Fibroblast of lung (primary cell): ENCODE measurements around the gene GBA2.

ENCODE experiments used
- EZH2 ChIP-seq: IDR thresholded peaks from 2 replicates; pipeline ENCODE4 v1.5.1; 2012; ENCODE audit warnings: low read length, control low read depth, mild to moderate bottlenecking; ENCODE audit errors: missing control alignments
- TF ChIP-seq, protein P1 (sequence below), 2 donors: IDR thresholded peaks in 1 of 2; conservative IDR thresholded peaks in 1 of 2; 1 replicate in 1 of 2; 2 replicates in 1 of 2; pipeline ENCODE4 v1.5.1; 2011 to 2012; ENCODE audit warnings: low read length in 2 of 2, control low read depth in 1 of 2, inconsistent platforms in 1 of 2, low read depth in 1 of 2, mild to moderate bottlenecking in 1 of 2

DNA sequence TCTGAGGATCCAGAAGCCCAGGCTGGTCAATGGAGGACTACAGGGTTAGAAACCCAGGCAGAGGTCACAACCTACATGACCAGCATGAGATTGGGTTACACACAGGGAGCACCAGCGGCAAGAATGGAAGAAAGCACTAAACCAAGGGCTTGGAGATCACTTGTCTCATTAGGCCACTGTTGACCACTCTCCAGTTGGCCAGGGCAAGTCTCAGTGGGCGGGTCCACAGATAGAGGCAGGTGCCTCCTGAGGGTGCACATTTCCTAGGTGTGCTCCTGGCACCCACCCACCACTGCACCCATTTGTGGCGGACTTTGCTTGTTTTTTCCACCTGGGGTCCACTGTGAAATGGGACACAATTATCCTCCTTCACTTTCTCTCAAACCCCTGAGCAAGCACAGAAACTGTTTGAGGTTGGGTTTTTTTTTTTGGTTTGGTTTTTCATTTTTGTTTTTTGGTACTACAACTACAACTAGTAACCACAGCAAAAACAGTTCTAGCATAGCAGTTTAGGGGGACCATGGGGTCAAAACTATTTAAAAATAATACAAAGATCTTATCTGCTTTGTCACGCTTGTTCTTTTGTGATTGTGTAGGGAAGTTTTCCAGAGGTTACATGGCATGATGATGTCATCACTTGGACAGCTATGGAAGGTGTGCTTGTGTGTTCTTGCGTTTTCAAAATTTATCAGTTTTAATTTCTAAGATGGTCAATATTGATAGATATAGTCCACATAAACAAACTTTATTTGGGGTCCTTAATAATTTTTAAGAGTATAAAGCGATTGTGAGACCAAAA is 48.5 kb upstream of the GBA2 start:
- no peak for TF ChIP-seq EZH2
- TF ChIP-seq, protein P1, sequence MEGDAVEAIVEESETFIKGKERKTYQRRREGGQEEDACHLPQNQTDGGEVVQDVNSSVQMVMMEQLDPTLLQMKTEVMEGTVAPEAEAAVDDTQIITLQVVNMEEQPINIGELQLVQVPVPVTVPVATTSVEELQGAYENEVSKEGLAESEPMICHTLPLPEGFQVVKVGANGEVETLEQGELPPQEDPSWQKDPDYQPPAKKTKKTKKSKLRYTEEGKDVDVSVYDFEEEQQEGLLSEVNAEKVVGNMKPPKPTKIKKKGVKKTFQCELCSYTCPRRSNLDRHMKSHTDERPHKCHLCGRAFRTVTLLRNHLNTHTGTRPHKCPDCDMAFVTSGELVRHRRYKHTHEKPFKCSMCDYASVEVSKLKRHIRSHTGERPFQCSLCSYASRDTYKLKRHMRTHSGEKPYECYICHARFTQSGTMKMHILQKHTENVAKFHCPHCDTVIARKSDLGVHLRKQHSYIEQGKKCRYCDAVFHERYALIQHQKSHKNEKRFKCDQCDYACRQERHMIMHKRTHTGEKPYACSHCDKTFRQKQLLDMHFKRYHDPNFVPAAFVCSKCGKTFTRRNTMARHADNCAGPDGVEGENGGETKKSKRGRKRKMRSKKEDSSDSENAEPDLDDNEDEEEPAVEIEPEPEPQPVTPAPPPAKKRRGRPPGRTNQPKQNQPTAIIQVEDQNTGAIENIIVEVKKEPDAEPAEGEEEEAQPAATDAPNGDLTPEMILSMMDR (conservative IDR thresholded peaks at IDR 0.05 in 1 of 2, IDR thresholded peaks at IDR 0.05 in 1 of 2; ENCODE audit: low read depth in 1 of 2, low read length in 2 of 2), result no peak
